Sigmoid colon (tissue), 4 donors: ENCODE data around the gene MYO10.

Experiments used
- CTCF ChIP-seq, 4 experiments: fragments of 450-650 bp in 3 of 4; fragments of 200-600 bp in 1 of 4; IDR thresholded peaks; one replicate each; pipeline ENCODE4 v1.5.1; 2016 to 2019; ENCODE audit warnings: antibody characterized with exemption in 4 of 4, mild to moderate bottlenecking in 3 of 4, moderate library complexity in 2 of 4
- POLR2AphosphoS5 ChIP-seq, 4 donors: sonication (generic); formaldehyde crosslinking; IDR thresholded peaks; one replicate each; pipeline ENCODE4 v1.6.1; 2017; ENCODE audit warnings: antibody characterized with exemption in 4 of 4

DNA sequence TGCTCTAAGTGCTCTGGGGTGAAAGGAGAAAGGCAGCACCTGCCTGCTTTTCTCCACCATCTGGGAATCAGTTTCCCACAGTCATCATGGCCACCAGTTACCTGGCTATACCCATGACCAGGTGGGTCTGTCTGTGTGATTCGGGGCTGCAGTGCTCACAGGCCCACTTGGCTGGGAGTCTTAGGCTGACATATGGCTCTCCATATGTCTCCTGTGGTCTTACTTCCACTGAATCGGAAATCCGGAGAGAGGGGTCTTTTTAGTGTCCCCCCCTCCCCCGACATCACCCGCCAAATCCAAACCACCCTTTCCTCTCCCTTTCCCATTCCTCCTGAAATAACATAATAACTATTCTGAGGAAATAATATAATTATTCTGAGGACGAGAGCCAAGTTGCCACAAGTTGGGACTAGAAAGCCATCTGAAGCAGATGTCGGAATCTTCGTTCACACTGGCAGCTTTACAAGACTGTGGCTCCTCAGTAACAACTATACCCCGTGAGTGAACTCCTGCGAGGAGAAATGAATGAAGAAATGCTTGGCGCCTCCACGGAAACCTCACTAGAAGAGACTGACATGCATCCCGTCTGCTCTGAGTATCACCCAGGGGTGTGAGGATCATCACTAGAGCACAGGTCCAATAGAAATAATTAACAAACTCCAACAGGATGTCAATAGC is 143.4 kb downstream of the MYO10 start:
- TF ChIP-seq POLR2AphosphoS5 (IDR thresholded peaks at IDR 0.05) (no peak), CTCF (IDR thresholded peaks at IDR 0.05) (no peak)
